Coronary artery (tissue), 2 donors: ENCODE data around the gene FLT4.

Experiments
- DNase-seq: peaks from one replicate; pipeline ENCODE4 v3.0.0-alpha.2; 2017; ENCODE audit warnings: low spot score
- H3K27ac ChIP-seq, 2 donors: fragments of 200-600 bp; sonication (generic); one replicate each; pipeline ENCODE4 v1.5.1; 2016 to 2019
- H3K4me3 ChIP-seq: fragments of 200-600 bp; sonication (generic); 2 replicates; pipeline ENCODE4 v1.5.1; 2016; ENCODE audit warnings: mild to moderate bottlenecking, moderate library complexity
- TF ChIP-seq, protein P1 (sequence below): fragments of 200-600 bp; sonication (generic); IDR thresholded peaks from one replicate; pipeline ENCODE4 v1.5.1; 2019; ENCODE audit warnings: antibody characterized with exemption

FLT4 gene

DNA sequence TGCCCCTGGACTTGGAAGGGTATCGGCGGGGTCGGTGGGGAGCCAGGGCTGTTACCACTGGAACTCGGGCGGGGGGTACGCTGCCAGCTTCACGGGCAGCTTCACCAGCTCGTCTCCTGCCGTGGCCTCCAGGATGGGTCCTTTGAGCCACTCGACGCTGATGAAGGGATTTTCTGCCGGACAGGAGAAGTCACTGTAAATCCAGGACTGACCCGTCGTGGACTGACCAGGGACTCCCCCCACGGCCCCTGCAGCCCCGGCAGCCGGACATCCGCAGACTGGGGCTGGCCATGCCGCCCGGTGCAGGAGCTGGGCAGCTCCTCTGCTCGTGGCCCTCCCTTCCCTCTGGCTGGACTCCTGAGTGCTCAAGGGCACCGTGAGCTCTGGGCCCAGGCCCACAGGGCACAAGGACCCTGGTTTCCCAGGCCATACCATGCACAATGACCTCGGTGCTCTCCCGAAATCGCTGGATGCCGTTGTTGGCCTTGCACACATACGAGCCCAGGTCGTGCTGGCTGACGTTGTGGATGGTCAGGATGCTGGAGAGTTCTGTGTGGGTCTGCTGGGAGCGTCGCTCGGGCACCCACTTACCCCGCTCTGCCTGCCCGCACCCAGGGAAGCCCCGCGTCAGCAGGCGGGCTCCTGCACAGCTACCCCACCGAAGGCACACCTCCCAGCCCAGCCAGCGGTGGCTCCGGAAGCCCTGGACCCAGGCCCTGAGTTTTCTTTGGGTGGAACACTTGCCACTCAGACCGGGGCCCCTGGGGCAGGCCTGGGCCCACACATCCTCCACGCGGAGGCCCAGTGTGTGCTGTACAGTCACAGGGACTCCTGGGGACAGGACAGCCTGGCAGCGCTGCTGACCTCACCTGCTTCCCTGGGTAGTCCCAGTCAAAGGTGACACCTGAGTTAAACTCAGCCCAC is 20.3 kb downstream of the FLT4 start:
- H3K4me3 ChIP-seq, result no peak overlapping the region
- H3K27ac ChIP-seq, result no peak overlapping the region
- DNase-seq, result no peak
- TF ChIP-seq, protein P1, sequence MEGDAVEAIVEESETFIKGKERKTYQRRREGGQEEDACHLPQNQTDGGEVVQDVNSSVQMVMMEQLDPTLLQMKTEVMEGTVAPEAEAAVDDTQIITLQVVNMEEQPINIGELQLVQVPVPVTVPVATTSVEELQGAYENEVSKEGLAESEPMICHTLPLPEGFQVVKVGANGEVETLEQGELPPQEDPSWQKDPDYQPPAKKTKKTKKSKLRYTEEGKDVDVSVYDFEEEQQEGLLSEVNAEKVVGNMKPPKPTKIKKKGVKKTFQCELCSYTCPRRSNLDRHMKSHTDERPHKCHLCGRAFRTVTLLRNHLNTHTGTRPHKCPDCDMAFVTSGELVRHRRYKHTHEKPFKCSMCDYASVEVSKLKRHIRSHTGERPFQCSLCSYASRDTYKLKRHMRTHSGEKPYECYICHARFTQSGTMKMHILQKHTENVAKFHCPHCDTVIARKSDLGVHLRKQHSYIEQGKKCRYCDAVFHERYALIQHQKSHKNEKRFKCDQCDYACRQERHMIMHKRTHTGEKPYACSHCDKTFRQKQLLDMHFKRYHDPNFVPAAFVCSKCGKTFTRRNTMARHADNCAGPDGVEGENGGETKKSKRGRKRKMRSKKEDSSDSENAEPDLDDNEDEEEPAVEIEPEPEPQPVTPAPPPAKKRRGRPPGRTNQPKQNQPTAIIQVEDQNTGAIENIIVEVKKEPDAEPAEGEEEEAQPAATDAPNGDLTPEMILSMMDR, result no peak

DNA sequence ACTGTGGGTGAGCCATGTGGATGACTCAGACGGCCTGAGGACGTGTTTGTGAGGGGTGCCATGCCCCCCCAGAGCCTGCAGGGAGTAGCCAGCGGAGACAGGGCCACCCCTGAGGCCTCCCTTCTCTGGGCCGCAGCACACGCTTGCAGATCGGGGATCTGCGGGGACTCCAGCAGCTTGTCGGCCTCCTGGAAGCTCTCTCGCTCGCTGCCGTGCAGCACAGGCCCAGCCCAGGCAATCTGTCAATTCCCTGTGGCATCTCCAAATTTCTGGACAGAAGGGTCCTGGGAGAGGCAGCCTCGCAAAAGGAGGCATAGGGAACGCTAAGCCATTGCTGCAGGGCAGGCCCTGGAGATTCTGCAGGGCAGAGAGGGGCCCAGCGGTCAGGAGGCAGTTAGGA is 21.2 kb downstream of the FLT4 start:
- TF ChIP-seq, protein P1, result no peak
- Histone ChIP-seq H3K4me3 (no peak overlapping the region), H3K27ac (no peak overlapping the region)
- no peak for DNase-seq

- H3K4me3 ChIP-seq, result no peak overlapping the region
- TF ChIP-seq, protein P1, result no peak
- no peak for DNase-seq
- H3K27ac ChIP-seq, result no peak overlapping the region
Observed at GRCh38 chr5:180627386-180628120, 21.8 kb downstream of the FLT4 start.

DNA sequence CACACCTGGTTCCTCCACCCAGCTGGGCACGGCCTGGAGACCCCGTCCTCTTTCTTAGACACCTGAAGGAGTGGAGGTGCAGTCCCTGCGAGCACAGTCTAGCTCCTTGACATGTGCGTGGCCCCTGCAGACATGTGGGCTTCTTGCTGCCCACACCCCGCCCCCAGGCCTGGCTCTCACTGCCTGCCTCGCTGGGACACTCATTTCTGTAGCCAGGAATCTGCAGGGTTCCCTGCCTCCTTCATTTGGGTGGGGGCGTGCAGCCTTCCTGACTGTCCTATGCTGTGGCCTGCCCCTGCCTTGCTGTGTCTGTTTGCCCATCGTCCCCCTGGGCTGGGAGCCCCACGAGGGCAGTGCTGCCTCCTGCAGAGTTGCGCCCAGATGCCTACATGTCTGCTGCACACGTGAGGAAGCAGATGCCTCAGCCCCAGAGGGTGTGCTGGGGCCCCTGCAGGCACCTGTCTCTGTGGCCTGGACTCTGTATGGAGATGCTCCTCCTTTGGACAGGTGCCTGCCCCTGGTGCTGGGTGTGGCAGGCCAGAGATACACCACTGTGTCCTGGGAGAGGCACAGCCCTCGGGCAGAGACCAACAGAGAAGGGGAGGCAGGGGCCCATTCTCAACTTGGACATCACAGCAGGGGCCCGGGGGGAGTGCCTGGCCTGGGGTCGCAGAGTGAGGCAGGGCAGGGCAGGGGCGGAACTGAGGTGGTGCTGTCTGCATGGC is 22.6 kb downstream of the FLT4 start:
- no peak overlapping the region for H3K4me3 ChIP-seq
- DNase-seq, result no peak
- TF ChIP-seq, protein P1, result no peak
- H3K27ac ChIP-seq, result no peak overlapping the region

- Histone ChIP-seq H3K27ac (no peak overlapping the region), H3K4me3 (no peak overlapping the region)
- TF ChIP-seq, protein P1, result no peak
- DNase-seq, result no peak
Observed at GRCh38 chr5:180625791-180626660, 23.4 kb downstream of the FLT4 start.

GRCh38 chr5:180625125-180625790 is 24.1 kb downstream of the FLT4 start:
- Histone ChIP-seq H3K27ac (no peak overlapping the region), H3K4me3 (no peak overlapping the region)
- TF ChIP-seq, protein P1, result no peak
- DNase-seq, result no peak
